Measurements from ENCODE around the gene PRDM4. TPM values are rescaled to one million over a fixed set of nuclear protein-coding genes. Genes with fewer than 3 reads are reported as not detected.
A peak's percentile ranks its signal among the peaks of the same experiment; 100 is the strongest.

Gene PRDM4, protein sequence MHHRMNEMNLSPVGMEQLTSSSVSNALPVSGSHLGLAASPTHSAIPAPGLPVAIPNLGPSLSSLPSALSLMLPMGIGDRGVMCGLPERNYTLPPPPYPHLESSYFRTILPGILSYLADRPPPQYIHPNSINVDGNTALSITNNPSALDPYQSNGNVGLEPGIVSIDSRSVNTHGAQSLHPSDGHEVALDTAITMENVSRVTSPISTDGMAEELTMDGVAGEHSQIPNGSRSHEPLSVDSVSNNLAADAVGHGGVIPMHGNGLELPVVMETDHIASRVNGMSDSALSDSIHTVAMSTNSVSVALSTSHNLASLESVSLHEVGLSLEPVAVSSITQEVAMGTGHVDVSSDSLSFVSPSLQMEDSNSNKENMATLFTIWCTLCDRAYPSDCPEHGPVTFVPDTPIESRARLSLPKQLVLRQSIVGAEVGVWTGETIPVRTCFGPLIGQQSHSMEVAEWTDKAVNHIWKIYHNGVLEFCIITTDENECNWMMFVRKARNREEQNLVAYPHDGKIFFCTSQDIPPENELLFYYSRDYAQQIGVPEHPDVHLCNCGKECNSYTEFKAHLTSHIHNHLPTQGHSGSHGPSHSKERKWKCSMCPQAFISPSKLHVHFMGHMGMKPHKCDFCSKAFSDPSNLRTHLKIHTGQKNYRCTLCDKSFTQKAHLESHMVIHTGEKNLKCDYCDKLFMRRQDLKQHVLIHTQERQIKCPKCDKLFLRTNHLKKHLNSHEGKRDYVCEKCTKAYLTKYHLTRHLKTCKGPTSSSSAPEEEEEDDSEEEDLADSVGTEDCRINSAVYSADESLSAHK
- 22.1 and 27.9 TPM in 2 replicates for polyA plus RNA-seq (2012; rRNA removed)
- polyA plus RNA-seq (2012; cell fraction: cytosol; rRNA removed), result 22.0 and 24.6 TPM in 2 replicates
- 24.2 and 36.7 TPM in 2 replicates for polyA plus RNA-seq (2012; cell fraction: nucleus; rRNA removed)

DNA sequence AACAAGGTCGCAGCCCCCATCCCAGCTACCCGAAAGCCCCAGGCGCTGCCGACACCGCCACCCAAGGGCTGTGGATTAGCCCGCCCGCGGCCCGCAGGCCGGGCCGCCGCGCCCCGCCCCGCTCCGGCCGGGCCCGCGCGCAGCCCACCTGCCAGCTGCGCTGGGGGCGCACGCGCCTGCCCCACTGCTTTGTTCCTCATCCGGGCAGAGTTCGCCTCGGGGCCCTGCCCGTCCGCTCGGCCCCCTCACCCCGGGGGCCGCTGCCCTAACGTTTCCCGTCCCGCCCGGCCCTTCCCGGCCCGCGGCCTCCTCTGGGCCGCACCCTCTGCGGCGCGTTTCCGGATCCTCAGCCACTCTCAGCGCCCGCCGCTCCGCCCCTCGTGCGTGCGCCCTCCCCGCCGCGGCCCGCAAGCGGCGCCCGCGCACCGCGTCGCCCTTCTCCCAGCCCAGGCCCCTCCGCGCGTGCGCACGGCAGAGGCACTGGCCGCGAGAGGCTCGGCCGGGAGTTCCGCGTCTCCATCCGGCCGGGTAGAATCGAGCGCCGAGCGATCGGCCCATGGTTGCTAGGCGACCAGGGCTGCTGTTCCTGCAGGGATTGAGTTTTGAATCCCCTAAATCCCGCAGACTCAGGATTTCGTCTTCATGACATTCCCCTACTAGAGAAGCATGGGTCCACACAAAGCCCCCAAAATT lies at the start of gene PRDM4:
Gene PRDM4, minus strand, starts transcription at position 329 of the 693 bp plus-strand sequence. CDS start 622 bp downstream, outside the sequence.
- H4K20me1 ChIP-seq (ENCODE audit: insufficient read depth), result peaks cover 24% of the 10 kb centered on the region
- peaks cover 21 to 26% of the 10 kb centered on the region in 2 experiments for H3K36me3 ChIP-seq (replicated peaks in 1 of 2; ENCODE audit: control insufficient read depth in 1 of 2, insufficient read depth in 2 of 2, low read length in 1 of 2)
- H3K27me3 ChIP-seq (ENCODE audit: insufficient read depth), result no peaks in the 10 kb centered on the region
- ChIA-PET CTCF (interaction anchor here (0.8 to 9.0 kb wide), 6 partner anchors 82 to 158 kb away, joined by 3 to 68 read pairs (median 3); no protein-coding TSS in a partner anchor), POLR2A (no interaction called here)
- H3K4me1 ChIP-seq (ENCODE audit: control insufficient read depth in 1 of 2, insufficient read depth in 2 of 2, low read depth in 1 of 2, low read length in 1 of 2), result peaks cover 10 to 15% of the 10 kb centered on the region in 2 experiments; a peak in 2 of 4 replicates
- H3F3A ChIP-seq (replicated peaks; ENCODE audit: insufficient read depth), result peaks cover 4% of the 10 kb centered on the region
- H3K4me3 ChIP-seq (ENCODE audit: low read depth in 2 of 2, low read length in 1 of 2), result peak within 1 kb of the TSS; percentile 82 to 89
- 0% methylated on average over 25 of the region's 83 CpGs for WGBS (ENCODE audit: low lambda C conversion rate)
- peak; percentile 99 for DNase-seq
- peak within 1 kb of the TSS; percentile 90 for H3K9ac ChIP-seq
- peak within 1 kb of the TSS; percentile 94 for H3K4me2 ChIP-seq
- peak within 1 kb of the TSS; percentile 100 for H2AFZ ChIP-seq (ENCODE audit: low read depth)
- no peaks in the 10 kb centered on the region for H3K9me2 ChIP-seq
- H3K79me2 ChIP-seq (ENCODE audit: insufficient read depth), result peaks cover 47% of the 10 kb centered on the region
- H3K27ac ChIP-seq (ENCODE audit: low read depth in 2 of 2, low read length in 1 of 2), result peak within 1 kb of the TSS; percentile 71 to 74
- no peaks in the 10 kb centered on the region for H3K9me3 ChIP-seq
- peak; percentile 73; the same call in 1 of the 2 replicates for TF ChIP-seq SIN3A (IDR thresholded peaks at IDR 0.05; ENCODE audit: borderline replicate concordance, low read depth, low read length)
- TF ChIP-seq NFIC (IDR thresholded peaks at IDR 0.05; ENCODE audit: borderline replicate concordance), result no peak
- TF ChIP-seq RXRA (IDR thresholded peaks at IDR 0.05; ENCODE audit: borderline replicate concordance, low read depth), result no peak
- peak; percentile 78 for TF ChIP-seq POLR2AphosphoS5 (IDR thresholded peaks at IDR 0.05; ENCODE audit: low read depth, low read length)
- TF ChIP-seq, protein P1, sequence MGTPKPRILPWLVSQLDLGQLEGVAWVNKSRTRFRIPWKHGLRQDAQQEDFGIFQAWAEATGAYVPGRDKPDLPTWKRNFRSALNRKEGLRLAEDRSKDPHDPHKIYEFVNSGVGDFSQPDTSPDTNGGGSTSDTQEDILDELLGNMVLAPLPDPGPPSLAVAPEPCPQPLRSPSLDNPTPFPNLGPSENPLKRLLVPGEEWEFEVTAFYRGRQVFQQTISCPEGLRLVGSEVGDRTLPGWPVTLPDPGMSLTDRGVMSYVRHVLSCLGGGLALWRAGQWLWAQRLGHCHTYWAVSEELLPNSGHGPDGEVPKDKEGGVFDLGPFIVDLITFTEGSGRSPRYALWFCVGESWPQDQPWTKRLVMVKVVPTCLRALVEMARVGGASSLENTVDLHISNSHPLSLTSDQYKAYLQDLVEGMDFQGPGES (IDR thresholded peaks at IDR 0.05; ENCODE audit: low read depth, low read length), result no peak
- TF ChIP-seq, protein P2, sequence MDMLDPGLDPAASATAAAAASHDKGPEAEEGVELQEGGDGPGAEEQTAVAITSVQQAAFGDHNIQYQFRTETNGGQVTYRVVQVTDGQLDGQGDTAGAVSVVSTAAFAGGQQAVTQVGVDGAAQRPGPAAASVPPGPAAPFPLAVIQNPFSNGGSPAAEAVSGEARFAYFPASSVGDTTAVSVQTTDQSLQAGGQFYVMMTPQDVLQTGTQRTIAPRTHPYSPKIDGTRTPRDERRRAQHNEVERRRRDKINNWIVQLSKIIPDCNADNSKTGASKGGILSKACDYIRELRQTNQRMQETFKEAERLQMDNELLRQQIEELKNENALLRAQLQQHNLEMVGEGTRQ (IDR thresholded peaks at IDR 0.05; ENCODE audit: borderline replicate concordance, low read depth, low read length), result no peak
- TF ChIP-seq MXI1 (IDR thresholded peaks at IDR 0.05; ENCODE audit: low read depth, low read length), result peak; percentile 67
- no peak for TF ChIP-seq FOSL2 (IDR thresholded peaks at IDR 0.05; ENCODE audit: borderline replicate concordance, low read depth)
- TF ChIP-seq, protein P3, sequence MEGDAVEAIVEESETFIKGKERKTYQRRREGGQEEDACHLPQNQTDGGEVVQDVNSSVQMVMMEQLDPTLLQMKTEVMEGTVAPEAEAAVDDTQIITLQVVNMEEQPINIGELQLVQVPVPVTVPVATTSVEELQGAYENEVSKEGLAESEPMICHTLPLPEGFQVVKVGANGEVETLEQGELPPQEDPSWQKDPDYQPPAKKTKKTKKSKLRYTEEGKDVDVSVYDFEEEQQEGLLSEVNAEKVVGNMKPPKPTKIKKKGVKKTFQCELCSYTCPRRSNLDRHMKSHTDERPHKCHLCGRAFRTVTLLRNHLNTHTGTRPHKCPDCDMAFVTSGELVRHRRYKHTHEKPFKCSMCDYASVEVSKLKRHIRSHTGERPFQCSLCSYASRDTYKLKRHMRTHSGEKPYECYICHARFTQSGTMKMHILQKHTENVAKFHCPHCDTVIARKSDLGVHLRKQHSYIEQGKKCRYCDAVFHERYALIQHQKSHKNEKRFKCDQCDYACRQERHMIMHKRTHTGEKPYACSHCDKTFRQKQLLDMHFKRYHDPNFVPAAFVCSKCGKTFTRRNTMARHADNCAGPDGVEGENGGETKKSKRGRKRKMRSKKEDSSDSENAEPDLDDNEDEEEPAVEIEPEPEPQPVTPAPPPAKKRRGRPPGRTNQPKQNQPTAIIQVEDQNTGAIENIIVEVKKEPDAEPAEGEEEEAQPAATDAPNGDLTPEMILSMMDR (IDR thresholded peaks at IDR 0.05), result peak; percentile 31
- TF ChIP-seq, protein P4, sequence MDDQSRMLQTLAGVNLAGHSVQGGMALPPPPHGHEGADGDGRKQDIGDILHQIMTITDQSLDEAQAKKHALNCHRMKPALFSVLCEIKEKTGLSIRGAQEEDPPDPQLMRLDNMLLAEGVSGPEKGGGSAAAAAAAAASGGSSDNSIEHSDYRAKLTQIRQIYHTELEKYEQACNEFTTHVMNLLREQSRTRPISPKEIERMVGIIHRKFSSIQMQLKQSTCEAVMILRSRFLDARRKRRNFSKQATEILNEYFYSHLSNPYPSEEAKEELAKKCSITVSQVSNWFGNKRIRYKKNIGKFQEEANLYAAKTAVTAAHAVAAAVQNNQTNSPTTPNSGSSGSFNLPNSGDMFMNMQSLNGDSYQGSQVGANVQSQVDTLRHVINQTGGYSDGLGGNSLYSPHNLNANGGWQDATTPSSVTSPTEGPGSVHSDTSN (IDR thresholded peaks at IDR 0.05), result no peak
- TF ChIP-seq CHD2 (IDR thresholded peaks at IDR 0.05; ENCODE audit: low read length, partially characterized antibody), result peak; percentile 97
- TF ChIP-seq JUND (IDR thresholded peaks at IDR 0.05), result no peak
- TF ChIP-seq TEAD4 (IDR thresholded peaks at IDR 0.05; ENCODE audit: borderline replicate concordance, insufficient read depth), result no peak
- TF ChIP-seq TAF1 (IDR thresholded peaks at IDR 0.05; ENCODE audit: borderline replicate concordance, low read depth, low read length), result peak; percentile 61; the same call in 1 of the 2 replicates
- no peak for TF ChIP-seq RCOR1 (IDR thresholded peaks at IDR 0.05; ENCODE audit: low read length)
- TF ChIP-seq RFX5 (IDR thresholded peaks at IDR 0.05; ENCODE audit: low read length), result no peak
- no peak for TF ChIP-seq EZH2phosphoT487 (IDR thresholded peaks at IDR 0.05; ENCODE audit: borderline replicate concordance, low read depth)
- TF ChIP-seq, protein P5, sequence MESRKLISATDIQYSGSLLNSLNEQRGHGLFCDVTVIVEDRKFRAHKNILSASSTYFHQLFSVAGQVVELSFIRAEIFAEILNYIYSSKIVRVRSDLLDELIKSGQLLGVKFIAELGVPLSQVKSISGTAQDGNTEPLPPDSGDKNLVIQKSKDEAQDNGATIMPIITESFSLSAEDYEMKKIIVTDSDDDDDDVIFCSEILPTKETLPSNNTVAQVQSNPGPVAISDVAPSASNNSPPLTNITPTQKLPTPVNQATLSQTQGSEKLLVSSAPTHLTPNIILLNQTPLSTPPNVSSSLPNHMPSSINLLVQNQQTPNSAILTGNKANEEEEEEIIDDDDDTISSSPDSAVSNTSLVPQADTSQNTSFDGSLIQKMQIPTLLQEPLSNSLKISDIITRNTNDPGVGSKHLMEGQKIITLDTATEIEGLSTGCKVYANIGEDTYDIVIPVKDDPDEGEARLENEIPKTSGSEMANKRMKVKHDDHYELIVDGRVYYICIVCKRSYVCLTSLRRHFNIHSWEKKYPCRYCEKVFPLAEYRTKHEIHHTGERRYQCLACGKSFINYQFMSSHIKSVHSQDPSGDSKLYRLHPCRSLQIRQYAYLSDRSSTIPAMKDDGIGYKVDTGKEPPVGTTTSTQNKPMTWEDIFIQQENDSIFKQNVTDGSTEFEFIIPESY (IDR thresholded peaks at IDR 0.05; ENCODE audit: borderline replicate concordance, low read depth), result peak; percentile 93
- TF ChIP-seq GABPA (IDR thresholded peaks at IDR 0.05; ENCODE audit: low read depth), result peak; percentile 68
